DOHH2 (cell line): ENCODE results near the gene RENBP.

ENCODE experiments used
- H3F3A ChIP-seq: fragments of 200-600 bp; sonication (generic), shearing (Covaris generic); 2 replicates; pipeline ENCODE4 v1.6.0; 2016; ENCODE audit warnings: antibody characterized with exemption, mild to moderate bottlenecking; ENCODE audit not compliant: control insufficient read depth, insufficient read depth
- H3K27ac ChIP-seq: fragments of 200-600 bp; sonication (generic); 2 replicates; pipeline ENCODE4 v1.5.1; 2014; ENCODE audit warnings: low read depth, mild to moderate bottlenecking, low read length, moderate library complexity
- H3K27me3 ChIP-seq: fragments of 200-600 bp; sonication (generic); 2 replicates; pipeline ENCODE4 v1.6.1; 2014; ENCODE audit warnings: mild to moderate bottlenecking, low read length, mixed read lengths; ENCODE audit not compliant: control insufficient read depth
- H3K36me3 ChIP-seq: fragments of 200-600 bp; sonication (generic); 2 replicates; pipeline ENCODE4 v1.6.1; 2014; ENCODE audit warnings: mild to moderate bottlenecking, low read length, moderate library complexity, mixed read lengths; ENCODE audit not compliant: control insufficient read depth
- H3K4me1 ChIP-seq: fragments of 200-600 bp; sonication (generic); 2 replicates; pipeline ENCODE4 v1.6.1; 2014; ENCODE audit warnings: mild to moderate bottlenecking, low read length, mixed read lengths; ENCODE audit not compliant: control insufficient read depth
- H3K4me2 ChIP-seq: fragments of 200-600 bp; sonication (generic); 2 replicates; pipeline ENCODE4 v1.6.0; 2014; ENCODE audit warnings: mild to moderate bottlenecking, low read length, moderate library complexity
- H3K4me3 ChIP-seq: fragments of 200-600 bp; sonication (generic); 2 replicates; pipeline ENCODE4 v1.5.1; 2014; ENCODE audit warnings: mild to moderate bottlenecking, low read length, mixed read lengths
- H3K79me2 ChIP-seq: fragments of 200-600 bp; sonication (generic); 2 replicates; pipeline ENCODE4 v1.6.1; 2014; ENCODE audit warnings: mild to moderate bottlenecking, low read length, mixed read lengths; ENCODE audit not compliant: control insufficient read depth
- H3K9me2 ChIP-seq: fragments of 200-600 bp; sonication (generic); replicated peaks from 2 replicates; pipeline ENCODE4 v1.6.1; 2014; ENCODE audit warnings: mild to moderate bottlenecking, low read length, mixed read lengths; ENCODE audit not compliant: control insufficient read depth
- H3K9me3 ChIP-seq: fragments of 200-600 bp; sonication (generic); 2 replicates; pipeline ENCODE4 v1.6.1; 2014; ENCODE audit warnings: antibody characterized with exemption, low read length, mixed read lengths; ENCODE audit not compliant: control insufficient read depth, insufficient read depth
- H4K20me1 ChIP-seq: fragments of 200-600 bp; sonication (generic); 2 replicates; pipeline ENCODE4 v1.6.0; 2014; ENCODE audit warnings: low read depth, mild to moderate bottlenecking, antibody characterized with exemption, low read length, moderate library complexity; ENCODE audit not compliant: control insufficient read depth, insufficient read depth
- EZH2phosphoT487 ChIP-seq: fragments of 200-600 bp; sonication (generic); IDR thresholded peaks from 2 replicates; pipeline ENCODE4 v1.6.1; 2017; ENCODE audit warnings: borderline replicate concordance, mild to moderate bottlenecking, antibody characterized with exemption, low read length, moderate library complexity, mixed read lengths
- TF ChIP-seq, protein P1 (sequence below): fragments of 200-600 bp; sonication (generic); IDR thresholded peaks from one replicate; pipeline ENCODE4 v1.5.1; 2014; ENCODE audit warnings: antibody characterized with exemption, mild to moderate bottlenecking, low read depth, low read length; ENCODE audit not compliant: poor library complexity, severe bottlenecking

RENBP gene

GRCh38 chrX:153901753-153902140 lies 42.7 kb downstream of the RENBP start:
- Histone ChIP-seq H3K4me1 (peaks cover 58% of the 10 kb centered on the region), H3K9me3 (no peaks in the 10 kb centered on the region), H4K20me1 (no peaks in the 10 kb centered on the region), H3K27me3 (no peaks in the 10 kb centered on the region), H3K27ac (no peak overlapping the region), H3K4me3 (no peak overlapping the region; the same call in 1 of the 2 replicates), H3K9me2 (no peaks in the 10 kb centered on the region), H3K79me2 (no peaks in the 10 kb centered on the region), H3K4me2 (peak overlapping the region; percentile 59), H3K36me3 (no peaks in the 10 kb centered on the region), H3F3A (no peaks in the 10 kb centered on the region)
- no peak for TF ChIP-seq EZH2phosphoT487
- TF ChIP-seq, protein P1, sequence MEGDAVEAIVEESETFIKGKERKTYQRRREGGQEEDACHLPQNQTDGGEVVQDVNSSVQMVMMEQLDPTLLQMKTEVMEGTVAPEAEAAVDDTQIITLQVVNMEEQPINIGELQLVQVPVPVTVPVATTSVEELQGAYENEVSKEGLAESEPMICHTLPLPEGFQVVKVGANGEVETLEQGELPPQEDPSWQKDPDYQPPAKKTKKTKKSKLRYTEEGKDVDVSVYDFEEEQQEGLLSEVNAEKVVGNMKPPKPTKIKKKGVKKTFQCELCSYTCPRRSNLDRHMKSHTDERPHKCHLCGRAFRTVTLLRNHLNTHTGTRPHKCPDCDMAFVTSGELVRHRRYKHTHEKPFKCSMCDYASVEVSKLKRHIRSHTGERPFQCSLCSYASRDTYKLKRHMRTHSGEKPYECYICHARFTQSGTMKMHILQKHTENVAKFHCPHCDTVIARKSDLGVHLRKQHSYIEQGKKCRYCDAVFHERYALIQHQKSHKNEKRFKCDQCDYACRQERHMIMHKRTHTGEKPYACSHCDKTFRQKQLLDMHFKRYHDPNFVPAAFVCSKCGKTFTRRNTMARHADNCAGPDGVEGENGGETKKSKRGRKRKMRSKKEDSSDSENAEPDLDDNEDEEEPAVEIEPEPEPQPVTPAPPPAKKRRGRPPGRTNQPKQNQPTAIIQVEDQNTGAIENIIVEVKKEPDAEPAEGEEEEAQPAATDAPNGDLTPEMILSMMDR, result no peak

GRCh38 chrX:153900831-153901752 lies 43.4 kb downstream of the RENBP start:
- no peaks in the 10 kb centered on the region for H3K9me2 ChIP-seq
- H3K79me2 ChIP-seq, result no peaks in the 10 kb centered on the region
- peak overlapping the region; percentile 59 for H3K4me2 ChIP-seq
- H4K20me1 ChIP-seq, result no peaks in the 10 kb centered on the region
- TF ChIP-seq, protein P1, result no peak
- no peak for TF ChIP-seq EZH2phosphoT487
- peak overlapping the region; percentile 47 for H3K4me3 ChIP-seq
- H3K9me3 ChIP-seq, result no peaks in the 10 kb centered on the region
- no peaks in the 10 kb centered on the region for H3K27me3 ChIP-seq
- H3K4me1 ChIP-seq, result peaks cover 58% of the 10 kb centered on the region
- peak overlapping the region; percentile 16; the same call in 1 of the 2 replicates for H3K27ac ChIP-seq
- H3F3A ChIP-seq, result no peaks in the 10 kb centered on the region
- H3K36me3 ChIP-seq, result no peaks in the 10 kb centered on the region

GRCh38 chrX:153897899-153898298 lies 46.5 kb downstream of the RENBP start:
- Histone ChIP-seq H3K4me1 (peaks cover 43% of the 10 kb centered on the region), H3F3A (no peaks in the 10 kb centered on the region), H3K9me3 (no peaks in the 10 kb centered on the region), H3K27ac (no peak overlapping the region), H3K27me3 (no peaks in the 10 kb centered on the region), H3K36me3 (no peaks in the 10 kb centered on the region), H3K4me3 (no peak overlapping the region), H3K4me2 (no peak overlapping the region), H3K79me2 (no peaks in the 10 kb centered on the region), H3K9me2 (no peaks in the 10 kb centered on the region), H4K20me1 (no peaks in the 10 kb centered on the region)
- no peak for TF ChIP-seq EZH2phosphoT487
- TF ChIP-seq, protein P1, result no peak
